Keratinocyte (primary cell): ENCODE data around the gene TUBA1A. TPM values are rescaled to one million over a fixed set of nuclear protein-coding genes. Genes with fewer than 3 reads are reported as not detected.

Source experiments
- DNase-seq: peaks from one replicate; pipeline ENCODE4 v3.0.0-alpha.2; 2011; ENCODE audit warnings: low read depth, missing footprints, low spot score
- FAIRE-seq: peaks from 2 replicates; lab custom pipeline; 2011; peaks lifted over from hg19 to GRCh38; lab: Jason Lieb, UNC
- H2AFZ ChIP-seq: 2 replicates; pipeline ENCODE4 v1.6.0; 2012; ENCODE audit warnings: low read length, control low read depth, inconsistent platforms; ENCODE audit not compliant: control insufficient read depth
- H3K27ac ChIP-seq: 2 replicates; pipeline ENCODE4 v1.5.1; 2011; ENCODE audit warnings: low read length; ENCODE audit not compliant: control insufficient read depth, insufficient read depth
- H3K27me3 ChIP-seq: 3 replicates; pipeline ENCODE4 v1.6.0; 2011; ENCODE audit warnings: low read length; ENCODE audit not compliant: control insufficient read depth, insufficient read depth; ENCODE audit errors: extremely low read depth
- H3K36me3 ChIP-seq, 2 experiments: 2 replicates in 1 of 2; 3 replicates in 1 of 2; pipeline ENCODE4 v1.5.1; 2011; ENCODE audit warnings: low read length in 2 of 2, mild to moderate bottlenecking in 1 of 2; ENCODE audit not compliant: control insufficient read depth in 2 of 2, insufficient read depth in 2 of 2; ENCODE audit errors: extremely low read depth in 1 of 2
- H3K4me1 ChIP-seq: 3 replicates; pipeline ENCODE4 v1.5.1; 2011; ENCODE audit warnings: low read length; ENCODE audit not compliant: control insufficient read depth, insufficient read depth; ENCODE audit errors: extremely low read depth
- H3K4me2 ChIP-seq: 3 replicates; pipeline ENCODE4 v1.6.0; 2011; ENCODE audit warnings: low read depth, low read length; ENCODE audit not compliant: control insufficient read depth, insufficient read depth; ENCODE audit errors: extremely low read depth
- H3K4me3 ChIP-seq, 3 experiments: fragments of 200-600 bp in 1 of 3; sonication (generic) in 1 of 3; 2 replicates in 2 of 3; 3 replicates in 1 of 3; pipeline ENCODE4 v1.5.1; 2011 to 2016; ENCODE audit warnings: low read length in 3 of 3, mild to moderate bottlenecking in 3 of 3, control low read depth in 2 of 3, inconsistent platforms in 1 of 3, low read depth in 1 of 3, mixed read lengths in 1 of 3, mixed run types in 1 of 3, moderate library complexity in 1 of 3; ENCODE audit not compliant: control insufficient read depth in 2 of 3, insufficient read depth in 2 of 3; ENCODE audit errors: extremely low read depth in 1 of 3
- H3K79me2 ChIP-seq: 2 replicates; pipeline ENCODE4 v1.6.0; 2012; ENCODE audit warnings: low read length; ENCODE audit not compliant: control insufficient read depth, insufficient read depth
- H3K9ac ChIP-seq: 3 replicates; pipeline ENCODE4 v1.6.0; 2011; ENCODE audit warnings: low read length; ENCODE audit not compliant: control insufficient read depth, insufficient read depth; ENCODE audit errors: extremely low read depth
- H3K9me1 ChIP-seq: 3 replicates; pipeline ENCODE4 v1.6.0; 2011; ENCODE audit warnings: low read length; ENCODE audit not compliant: control insufficient read depth, insufficient read depth; ENCODE audit errors: extremely low read depth
- H3K9me3 ChIP-seq: 2 replicates; pipeline ENCODE4 v1.5.1; 2012; ENCODE audit warnings: low read depth, low read length; ENCODE audit not compliant: control insufficient read depth
- H4K20me1 ChIP-seq: 3 replicates; pipeline ENCODE4 v1.6.0; 2011; ENCODE audit warnings: low read length; ENCODE audit not compliant: control insufficient read depth, insufficient read depth; ENCODE audit errors: extremely low read depth
- CTCF ChIP-seq, 3 experiments: IDR thresholded peaks in 1 of 3; conservative IDR thresholded peaks in 1 of 3; optimal IDR thresholded peaks in 1 of 3; 2 replicates in 2 of 3; 3 replicates in 1 of 3; pipeline versions ENCODE3 to v1.5.1; 2011; ENCODE audit warnings: low read length in 3 of 3, mild to moderate bottlenecking in 3 of 3, moderate library complexity in 2 of 3, control low read depth in 1 of 3, inconsistent platforms in 1 of 3; ENCODE audit not compliant: insufficient read depth in 2 of 3; ENCODE audit errors: extremely low read depth in 1 of 3
- EZH2 ChIP-seq: IDR thresholded peaks from one replicate; pipeline ENCODE4 v1.6.1; 2012; ENCODE audit warnings: inconsistent platforms, mild to moderate bottlenecking, low read length, moderate library complexity
- dilution Hi-C: fragments of 300-500 bp; cut with MboI; formaldehyde crosslinking; loops from one replicate; pipeline ENCODE4 v1.7.0; 2020; ENCODE audit warnings: low sequenced_read_pairs; ENCODE audit not compliant: extremely low pct_ligation_motif_present
- polyA plus RNA-seq, 5 experiments: library from polyadenylated mRNA; depleted of rRNA in 3 of 5; stranded (reverse) in 3 of 5; stranded (forward) in 1 of 5; unstranded in 1 of 5; fragments of >200 nt; gene quantifications; 1 replicate in 1 of 5; 2 replicates in 3 of 5; 3 replicates in 1 of 5; pipeline versions ENCODE4 v1.2.1 to v1.2.3, GENCODE V29; 2011 to 2012; ENCODE audit warnings: missing spikeins in 2 of 5, low read depth in 1 of 5, low replicate concordance in 1 of 5

The TUBA1A gene
- polyA plus RNA-seq, 1 donor (not counting 4 experiments of a cell fraction or from before 2014, with no cell fraction given), result 288 TPM

- Histone ChIP-seq H3K9me1 (no peaks in the 10 kb centered on the region), H3K4me1 (peaks cover 5% of the 10 kb centered on the region), H3K36me3 (no peaks in the 10 kb centered on the region), H4K20me1 (no peaks in the 10 kb centered on the region), H2AFZ (no peak overlapping the region), H3K79me2 (no peaks in the 10 kb centered on the region), H3K27ac (no peak overlapping the region), H3K9me3 (no peaks in the 10 kb centered on the region), H3K4me3 (no peak overlapping the region), H3K4me2 (no peak overlapping the region), H3K27me3 (no peaks in the 10 kb centered on the region), H3K9ac (no peak overlapping the region)
- dilution Hi-C loops, result no loop called here
- FAIRE-seq (no peak), DNase-seq (no peak)
- TF ChIP-seq EZH2 (no peak), CTCF (optimal IDR thresholded peaks at IDR 0.05 in 1 of 3, IDR thresholded peaks at IDR 0.05 in 1 of 3, conservative IDR thresholded peaks at IDR 0.05 in 1 of 3; ENCODE audit: extremely low read depth in 1 of 3, insufficient read depth in 2 of 3, low read length in 3 of 3) (no peak)
These were observed 43.2 kb upstream of the TUBA1A start for GRCh38 chr12:49231878-49232655.

- TF ChIP-seq CTCF (optimal IDR thresholded peaks at IDR 0.05 in 1 of 3, IDR thresholded peaks at IDR 0.05 in 1 of 3, conservative IDR thresholded peaks at IDR 0.05 in 1 of 3; ENCODE audit: extremely low read depth in 1 of 3, insufficient read depth in 2 of 3, low read length in 3 of 3) (no peak), EZH2 (no peak)
- no peaks in the 10 kb centered on the region for H3K27me3 ChIP-seq
- no peaks in the 10 kb centered on the region for H3K9me3 ChIP-seq
- H4K20me1 ChIP-seq, result no peaks in the 10 kb centered on the region
- no peak overlapping the region for H3K27ac ChIP-seq
- DNase-seq (no peak), FAIRE-seq (no peak)
- H3K4me2 ChIP-seq, result no peak overlapping the region
- peaks cover 5% of the 10 kb centered on the region for H3K4me1 ChIP-seq
- no peak overlapping the region for H3K4me3 ChIP-seq
- H3K79me2 ChIP-seq, result no peaks in the 10 kb centered on the region
- no peaks in the 10 kb centered on the region for H3K36me3 ChIP-seq
- no peak overlapping the region for H3K9ac ChIP-seq
- dilution Hi-C loops, result no loop called here
- H2AFZ ChIP-seq, result no peak overlapping the region
- H3K9me1 ChIP-seq, result no peaks in the 10 kb centered on the region
These were observed 41.9 kb upstream of the TUBA1A start for GRCh38 chr12:49230805-49231194.
